AG10803 (cell line): Measurements from ENCODE around the gene TC2N.
A peak's percentile ranks its signal among the peaks of the same experiment; 100 is the strongest.

Experiments used
- DNase-seq: peaks from one replicate; pipeline ENCODE4 v3.0.0; 2010; ENCODE audit warnings: low read depth
- H3K4me3 ChIP-seq: 2 replicates; pipeline ENCODE4 v1.5.1; 2011; ENCODE audit warnings: mild to moderate bottlenecking, low read length, control low read depth
- CTCF ChIP-seq: conservative IDR thresholded peaks from 2 replicates; pipeline ENCODE4 v1.5.1; 2011; ENCODE audit warnings: mild to moderate bottlenecking, low read length, control low read depth, inconsistent platforms

The TC2N gene

GRCh38 chr14:91731986-91732385, 135.3 kb downstream of the TC2N start, which contains the start of gene CATSPERB:
Gene CATSPERB (minus strand): TSS chr14:91732086. CDS start chr14:91729479, 2,607 bp downstream.
- H3K4me3 ChIP-seq, result no peak within 1 kb of the TSS
- no peak for DNase-seq
- no peak for TF ChIP-seq CTCF

GRCh38 chr14:91731018-91731417, 136.3 kb downstream of the TC2N start:
- no peak for DNase-seq
- H3K4me3 ChIP-seq, result no peak overlapping the region
- TF ChIP-seq CTCF, result no peak

GRCh38 chr14:91729756-91730155, 137.6 kb downstream of the TC2N start:
- DNase-seq, result peak; percentile 65
- H3K4me3 ChIP-seq, result no peak overlapping the region
- TF ChIP-seq CTCF, result no peak
